Esophagus muscularis mucosa (tissue), 4 donors: Measurements from ENCODE around the gene FAM124B. TPM values are rescaled to one million over a fixed set of nuclear protein-coding genes. Genes with fewer than 3 reads are reported as not detected.

Source experiments
- DNase-seq: peaks from one replicate; pipeline ENCODE4 v3.0.0-alpha.2; 2017; ENCODE audit errors: extremely low spot score
- H3K27ac ChIP-seq, 4 donors: fragments of 200-600 bp; sonication (generic); replicated peaks in 1 of 4; 1 replicate in 3 of 4; 2 replicates in 1 of 4; pipeline ENCODE4 v1.5.1; 2016 to 2019; ENCODE audit warnings: mild to moderate bottlenecking in 1 of 4
- H3K27me3 ChIP-seq, 4 donors: fragments of 200-600 bp; sonication (generic); one replicate each; pipeline versions ENCODE4 v1.5.1 to v1.6.0; 2016 to 2019
- H3K36me3 ChIP-seq, 4 donors: fragments of 200-600 bp; sonication (generic); one replicate each; pipeline ENCODE4 v1.5.1; 2016 to 2019
- H3K4me1 ChIP-seq, 4 donors: fragments of 200-600 bp; sonication (generic); one replicate each; pipeline ENCODE4 v1.5.1; 2016 to 2019
- H3K4me3 ChIP-seq, 4 donors: fragments of 200-600 bp; sonication (generic); 1 replicate in 2 of 4; 2 replicates in 2 of 4; pipeline ENCODE4 v1.5.1; 2016 to 2019; ENCODE audit warnings: mild to moderate bottlenecking in 4 of 4, moderate library complexity in 1 of 4
- H3K9me3 ChIP-seq, 4 donors: fragments of 200-600 bp; sonication (generic); 1 replicate in 3 of 4; 2 replicates in 1 of 4; pipeline ENCODE4 v1.5.1; 2016 to 2019
- EP300 ChIP-seq: sonication (generic); formaldehyde crosslinking; IDR thresholded peaks from one replicate; pipeline ENCODE4 v1.6.1; 2017; ENCODE audit warnings: antibody characterized with exemption
- POLR2A ChIP-seq: fragments of 450-650 bp; IDR thresholded peaks from one replicate; pipeline ENCODE4 v1.6.1; 2017; ENCODE audit warnings: antibody characterized with exemption, moderate library complexity, mild to moderate bottlenecking, low read depth
- POLR2AphosphoS5 ChIP-seq, 2 donors: sonication (generic); formaldehyde crosslinking; IDR thresholded peaks; one replicate each; pipeline ENCODE4 v1.6.1; 2017; ENCODE audit warnings: antibody characterized with exemption in 2 of 2
- WGBS: methylation state at CpG from one replicate; pipeline ENCODE4 v1.1.5; 2018; 5-methylcytosine and 5-hydroxymethylcytosine counted together
- intact Hi-C: fragments of 100-400 bp; cut with DNase I; formaldehyde crosslinking; loops from one replicate; pipeline ENCODE4 v1.15.1; 2023
- total RNA-seq, 4 donors: library from RNA; depleted of rRNA; stranded (reverse); fragments of >200 nt; gene quantifications; one replicate each; pipeline versions ENCODE4 v1.1.0 to v1.2.1, GENCODE V29; 2016
- TF ChIP-seq, protein P1 (sequence below), 3 experiments: fragments of 200-600 bp in 2 of 3; fragments of 450-650 bp in 1 of 3; sonication (generic) in 2 of 3; IDR thresholded peaks; one replicate each; pipeline ENCODE4 v1.5.1; 2017 to 2019; ENCODE audit warnings: antibody characterized with exemption in 3 of 3, mild to moderate bottlenecking in 2 of 3, moderate library complexity in 1 of 3

FAM124B gene
- total RNA-seq, 4 donors from 2014 or later: 2.3 to 6.2 (median 3.7) TPM

DNA sequence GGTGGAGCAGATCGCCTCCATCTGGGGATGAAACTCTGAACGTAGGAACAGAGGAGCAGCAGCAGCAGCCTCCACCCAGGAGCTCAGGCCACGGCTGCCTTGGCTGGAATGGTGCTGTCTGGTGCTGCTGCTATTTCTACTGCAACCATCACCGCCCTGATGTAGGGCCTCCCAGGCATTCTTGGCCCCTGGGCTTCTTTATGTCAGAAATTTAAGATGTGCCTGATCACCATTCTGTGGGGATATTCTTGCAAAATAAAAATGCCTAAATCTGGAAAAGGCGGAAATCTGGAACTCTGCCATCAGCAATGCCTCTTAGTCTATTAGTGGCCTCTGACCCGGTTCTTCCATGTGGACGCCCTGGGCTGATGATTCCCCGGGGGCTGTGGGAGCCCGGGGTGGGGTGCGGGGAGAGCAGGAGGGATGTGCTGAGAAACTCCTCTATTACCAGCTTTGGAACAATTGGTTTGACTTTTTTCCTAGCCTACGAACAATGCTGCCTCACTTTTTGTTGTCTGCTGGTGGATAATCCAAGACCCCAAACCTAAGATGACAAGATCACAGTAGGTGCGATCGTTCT lies 47.2 kb downstream of the FAM124B start:
- no peak for TF ChIP-seq POLR2AphosphoS5 (IDR thresholded peaks at IDR 0.05)
- peak; percentile 47 for DNase-seq
- H3K4me1 ChIP-seq: peaks cover 0 to 3% (median 1%) of the 10 kb centered on the region in 4 donors
- no peaks in the 10 kb centered on the region for H3K27me3 ChIP-seq
- H3K4me3 ChIP-seq: no peak overlapping the region
- 81% methylated on average over 13 of the region's 13 CpGs for WGBS
- no peaks in the 10 kb centered on the region for H3K9me3 ChIP-seq
- H3K36me3 ChIP-seq: no peaks in the 10 kb centered on the region
- no peak overlapping the region for H3K27ac ChIP-seq
- intact Hi-C loops: loop anchor here (10.0 kb wide), 1 partner anchor 420 kb away; no protein-coding TSS in a partner anchor

DNA sequence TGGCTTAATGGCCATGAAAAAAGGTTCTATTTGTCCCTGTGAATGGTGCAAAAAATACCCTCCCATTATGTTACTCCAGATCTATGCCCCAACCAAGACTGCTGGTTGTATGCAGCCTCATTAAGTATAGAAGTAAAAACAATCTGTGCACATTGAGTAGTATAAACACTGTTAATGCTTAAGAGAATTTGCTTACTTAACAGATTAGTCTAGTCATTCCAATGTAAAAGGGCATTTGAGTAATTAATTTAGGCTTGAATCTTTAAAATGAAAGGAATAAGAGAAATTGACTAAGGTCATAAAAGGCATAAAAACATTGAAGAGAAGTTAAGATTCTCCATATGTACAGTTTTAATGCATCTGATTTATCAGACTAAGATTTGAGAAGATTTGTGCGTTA lies 51.2 kb downstream of the FAM124B start:
- no peaks in the 10 kb centered on the region for H3K27me3 ChIP-seq
- H3K9me3 ChIP-seq: no peaks in the 10 kb centered on the region
- H3K4me3 ChIP-seq: no peak overlapping the region
- no peaks in the 10 kb centered on the region for H3K36me3 ChIP-seq
- DNase-seq: peak; percentile 21
- H3K4me1 ChIP-seq: peaks cover 0 to 12% (median 10%) of the 10 kb centered on the region in 4 donors
- no peak overlapping the region for H3K27ac ChIP-seq
- intact Hi-C loops: loop anchor here (10.0 kb wide), 1 partner anchor 424 kb away; no protein-coding TSS in a partner anchor
- no peak for TF ChIP-seq POLR2AphosphoS5 (IDR thresholded peaks at IDR 0.05)
- TF ChIP-seq EP300: no peak
- TF ChIP-seq, protein P1, sequence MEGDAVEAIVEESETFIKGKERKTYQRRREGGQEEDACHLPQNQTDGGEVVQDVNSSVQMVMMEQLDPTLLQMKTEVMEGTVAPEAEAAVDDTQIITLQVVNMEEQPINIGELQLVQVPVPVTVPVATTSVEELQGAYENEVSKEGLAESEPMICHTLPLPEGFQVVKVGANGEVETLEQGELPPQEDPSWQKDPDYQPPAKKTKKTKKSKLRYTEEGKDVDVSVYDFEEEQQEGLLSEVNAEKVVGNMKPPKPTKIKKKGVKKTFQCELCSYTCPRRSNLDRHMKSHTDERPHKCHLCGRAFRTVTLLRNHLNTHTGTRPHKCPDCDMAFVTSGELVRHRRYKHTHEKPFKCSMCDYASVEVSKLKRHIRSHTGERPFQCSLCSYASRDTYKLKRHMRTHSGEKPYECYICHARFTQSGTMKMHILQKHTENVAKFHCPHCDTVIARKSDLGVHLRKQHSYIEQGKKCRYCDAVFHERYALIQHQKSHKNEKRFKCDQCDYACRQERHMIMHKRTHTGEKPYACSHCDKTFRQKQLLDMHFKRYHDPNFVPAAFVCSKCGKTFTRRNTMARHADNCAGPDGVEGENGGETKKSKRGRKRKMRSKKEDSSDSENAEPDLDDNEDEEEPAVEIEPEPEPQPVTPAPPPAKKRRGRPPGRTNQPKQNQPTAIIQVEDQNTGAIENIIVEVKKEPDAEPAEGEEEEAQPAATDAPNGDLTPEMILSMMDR (IDR thresholded peaks at IDR 0.05): no peak
- no peak for TF ChIP-seq POLR2A
- WGBS: 96% methylated on average over 1 of the region's 1 CpG

DNA sequence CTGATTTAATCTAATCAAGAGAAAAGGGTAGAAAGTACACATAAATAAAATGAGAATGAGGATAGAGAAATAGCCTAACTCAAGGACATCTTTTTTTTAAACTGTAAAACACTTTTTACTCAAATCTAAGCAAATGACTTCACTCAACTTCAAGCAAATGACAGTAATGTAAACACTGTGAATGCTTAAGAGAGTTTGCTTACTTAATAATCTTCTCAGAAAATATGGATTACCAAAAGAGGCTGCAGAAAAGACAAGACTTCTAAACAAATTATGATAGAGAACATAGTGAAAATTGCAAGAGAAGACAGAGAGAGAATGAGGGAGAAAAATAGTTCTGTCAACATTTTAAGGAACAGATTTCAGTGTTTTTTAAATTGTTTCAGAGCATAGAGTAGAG lies 52.5 kb downstream of the FAM124B start:
- Histone ChIP-seq H3K9me3 (no peaks in the 10 kb centered on the region), H3K27me3 (no peaks in the 10 kb centered on the region), H3K27ac (no peak overlapping the region), H3K4me3 (no peak overlapping the region), H3K4me1 (peaks cover 0 to 12% (median 10%) of the 10 kb centered on the region in 4 donors), H3K36me3 (no peaks in the 10 kb centered on the region)
- TF ChIP-seq, protein P1 (IDR thresholded peaks at IDR 0.05): no peak
- TF ChIP-seq POLR2AphosphoS5 (IDR thresholded peaks at IDR 0.05): no peak
- no peak for TF ChIP-seq EP300
- no peak for TF ChIP-seq POLR2A
- intact Hi-C loops: no loop called here
- DNase-seq: no peak

DNA sequence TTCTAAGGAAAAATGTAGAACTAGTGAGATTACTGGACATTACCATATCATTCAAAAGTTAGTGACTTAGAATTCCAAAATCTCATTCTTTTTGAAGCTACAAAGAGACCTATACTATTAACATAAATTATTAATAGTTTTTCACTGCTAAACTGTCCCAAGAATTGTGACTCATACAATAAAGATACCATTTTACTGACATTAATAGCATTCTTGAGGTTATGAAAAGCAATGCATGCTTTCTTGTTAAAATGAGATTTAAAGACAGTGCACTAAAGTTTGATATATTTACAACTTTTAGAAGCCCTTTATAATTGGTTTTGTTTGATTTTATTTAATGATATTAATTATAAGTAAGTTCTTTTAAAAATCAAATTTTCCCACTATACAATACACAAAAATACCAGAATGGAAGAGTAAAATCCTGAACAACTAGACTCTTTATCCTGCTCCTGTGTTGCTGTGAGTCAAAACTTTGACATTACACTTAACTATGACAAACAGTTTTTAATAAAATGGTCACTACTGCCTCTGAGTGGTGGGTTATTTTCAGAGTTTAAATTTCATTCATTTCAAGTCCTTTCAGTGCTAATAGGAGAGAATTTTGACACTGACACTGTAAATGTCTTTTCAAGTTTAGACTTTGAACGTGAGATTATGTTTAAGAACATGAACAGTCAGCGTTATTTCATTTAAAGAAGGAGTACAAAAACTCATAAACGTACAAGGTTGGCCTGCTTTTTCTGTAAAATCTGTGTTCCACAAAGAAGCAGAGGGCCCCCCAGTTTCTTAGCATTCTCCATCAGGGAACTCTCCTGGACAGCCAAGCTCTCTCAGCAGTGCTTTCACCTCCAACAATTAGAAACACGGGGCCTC lies 54.5 kb downstream of the FAM124B start:
- Histone ChIP-seq H3K4me1 (peaks cover 0 to 12% (median 10%) of the 10 kb centered on the region in 4 donors), H3K9me3 (no peaks in the 10 kb centered on the region), H3K36me3 (no peaks in the 10 kb centered on the region), H3K27ac (no peak overlapping the region), H3K27me3 (no peaks in the 10 kb centered on the region), H3K4me3 (no peak overlapping the region)
- 83% methylated on average over 4 of the region's 4 CpGs for WGBS
- peak; percentile 31 for DNase-seq
- intact Hi-C loops: no loop called here
- TF ChIP-seq POLR2AphosphoS5 (IDR thresholded peaks at IDR 0.05) (no peak), POLR2A (no peak), EP300 (no peak)
- TF ChIP-seq, protein P1 (IDR thresholded peaks at IDR 0.05): no peak

DNA sequence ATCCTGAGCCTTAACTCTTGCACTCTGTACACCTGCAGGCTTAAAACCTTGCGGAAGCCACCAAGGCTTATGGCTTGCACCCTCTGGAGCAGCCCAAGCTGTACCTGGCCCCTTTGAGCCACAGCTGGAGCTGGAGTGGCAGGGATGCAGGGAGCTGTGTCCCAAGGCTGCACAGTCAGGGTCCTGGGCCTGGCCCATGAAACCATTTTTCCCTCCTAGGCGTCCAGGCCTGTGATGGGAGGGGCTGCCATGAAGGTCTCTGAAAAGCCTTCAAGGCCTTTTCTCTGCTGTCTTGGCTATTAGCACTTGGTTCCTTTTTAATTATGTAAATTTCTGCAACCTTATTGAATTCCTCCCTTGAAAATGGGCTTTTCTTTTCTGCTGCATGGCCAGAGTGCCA lies 56.4 kb downstream of the FAM124B start:
- WGBS: 77% methylated on average over 2 of the region's 2 CpGs
- intact Hi-C loops: no loop called here
- no peak overlapping the region for H3K27ac ChIP-seq

More for the DNA sequence above, 56.4 kb downstream of the FAM124B start:
- H3K4me1 ChIP-seq: peaks cover 0 to 12% (median 10%) of the 10 kb centered on the region in 4 donors
- no peaks in the 10 kb centered on the region for H3K27me3 ChIP-seq
- no peaks in the 10 kb centered on the region for H3K9me3 ChIP-seq
- peak; percentile 79 for DNase-seq
- H3K4me3 ChIP-seq: no peak overlapping the region
- TF ChIP-seq EP300: no peak
- no peak for TF ChIP-seq POLR2AphosphoS5 (IDR thresholded peaks at IDR 0.05)
- TF ChIP-seq POLR2A: no peak
- TF ChIP-seq, protein P1 (IDR thresholded peaks at IDR 0.05): no peak
- no peaks in the 10 kb centered on the region for H3K36me3 ChIP-seq
